ENCODE measurements around the gene OGDHL.

DNA sequence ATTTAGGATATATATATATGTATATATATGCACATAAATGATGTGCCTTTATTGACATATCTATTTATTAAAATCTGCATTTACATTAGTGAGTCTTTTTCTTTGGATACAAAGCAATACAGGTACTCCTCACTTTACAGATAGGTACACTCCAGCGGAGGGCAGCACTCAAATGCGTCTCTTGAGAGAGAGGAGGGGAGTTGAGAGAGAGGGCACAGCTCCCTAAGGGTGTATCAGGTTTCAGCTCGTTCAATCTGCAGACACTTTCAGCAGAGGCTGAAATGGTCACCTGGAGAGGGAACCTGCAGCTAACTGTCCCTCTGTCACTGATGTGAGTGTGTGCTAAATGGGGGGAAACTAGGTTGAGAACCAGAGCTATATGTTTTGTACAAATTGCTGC, 61.1 kb downstream of the OGDHL start:
- TF ChIP-seq SUZ12 (IDR thresholded peaks at IDR 0.05), result no peak
- no peak for TF ChIP-seq LEF1 (IDR thresholded peaks at IDR 0.05; ENCODE audit: borderline replicate concordance)
- TF ChIP-seq, protein P1, sequence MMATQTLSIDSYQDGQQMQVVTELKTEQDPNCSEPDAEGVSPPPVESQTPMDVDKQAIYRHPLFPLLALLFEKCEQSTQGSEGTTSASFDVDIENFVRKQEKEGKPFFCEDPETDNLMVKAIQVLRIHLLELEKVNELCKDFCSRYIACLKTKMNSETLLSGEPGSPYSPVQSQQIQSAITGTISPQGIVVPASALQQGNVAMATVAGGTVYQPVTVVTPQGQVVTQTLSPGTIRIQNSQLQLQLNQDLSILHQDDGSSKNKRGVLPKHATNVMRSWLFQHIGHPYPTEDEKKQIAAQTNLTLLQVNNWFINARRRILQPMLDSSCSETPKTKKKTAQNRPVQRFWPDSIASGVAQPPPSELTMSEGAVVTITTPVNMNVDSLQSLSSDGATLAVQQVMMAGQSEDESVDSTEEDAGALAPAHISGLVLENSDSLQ (IDR thresholded peaks at IDR 0.05), result no peak
- no peak for TF ChIP-seq ZNF384 (IDR thresholded peaks at IDR 0.05)
- TF ChIP-seq L3MBTL2 (conservative IDR thresholded peaks at IDR 0.05), result no peak
- TF ChIP-seq FOXA1 (IDR thresholded peaks at IDR 0.05), result no peak
- no peak for TF ChIP-seq HDGF (IDR thresholded peaks at IDR 0.05; ENCODE audit: borderline replicate concordance)
- TF ChIP-seq NFRKB (IDR thresholded peaks at IDR 0.05), result no peak

Measured in HEK293T (cell line).